SJCRH30 (cell line): ENCODE data around the gene PTCD2. TPM values are rescaled to one million over a fixed set of nuclear protein-coding genes. Genes with fewer than 3 reads are reported as not detected.
"Not testable (repeated sequence)": the region's sequence is repeated elsewhere in the genome, so short reads cannot be mapped to it uniquely, and the experiment has no call there.

Experiments used
- DNase-seq, 2 experiments: peaks; one replicate each; pipeline ENCODE4 v3.0.0-alpha.2; 2015 to 2020
- H3K27ac ChIP-seq: fragments of 250-450 bp; sonication (Bioruptor Pico); 2 replicates; pipeline ENCODE4 v1.5.1; 2020; ENCODE audit warnings: mild to moderate bottlenecking, moderate library complexity
- H3K27me3 ChIP-seq: fragments of 250-450 bp; sonication (Bioruptor Pico); 2 replicates; pipeline ENCODE4 v1.5.1; 2020; ENCODE audit warnings: mild to moderate bottlenecking, moderate library complexity
- H3K36me3 ChIP-seq: fragments of 250-450 bp; sonication (Bioruptor Pico); 2 replicates; pipeline ENCODE4 v1.5.1; 2020; ENCODE audit warnings: mild to moderate bottlenecking, moderate library complexity
- H3K4me1 ChIP-seq: fragments of 250-450 bp; sonication (Bioruptor Pico); 2 replicates; pipeline ENCODE4 v1.5.1; 2020; ENCODE audit warnings: mild to moderate bottlenecking, moderate library complexity
- H3K4me3 ChIP-seq: fragments of 250-450 bp; sonication (Bioruptor Pico); 2 replicates; pipeline ENCODE4 v1.5.1; 2020; ENCODE audit warnings: mild to moderate bottlenecking, moderate library complexity
- H3K9me3 ChIP-seq: fragments of 250-450 bp; sonication (Bioruptor Pico); replicated peaks from 2 replicates; pipeline ENCODE4 v1.5.1; 2020; ENCODE audit warnings: mild to moderate bottlenecking, moderate library complexity
- total RNA-seq: library from RNA; depleted of rRNA; stranded (reverse); fragments of >200 nt; shearing (Covaris generic); gene quantifications from 2 replicates; pipeline ENCODE4 v1.2.3, GENCODE V29; 2014

Gene PTCD2
- total RNA-seq, 1 experiment from 2014 or later = 12.7 TPM

GRCh38 chr5:72290356-72291133, 29.6 kb upstream of the PTCD2 start:
- Histone ChIP-seq H3K27me3 (no peaks in the 10 kb centered on the region), H3K4me3 (no peak overlapping the region), H3K9me3 (no peaks in the 10 kb centered on the region), H3K27ac (no peak overlapping the region), H3K36me3 (peaks cover 24% of the 10 kb centered on the region), H3K4me1 (no peaks in the 10 kb centered on the region)
- DNase-seq = no peak

GRCh38 chr5:72291601-72292000, 28.6 kb upstream of the PTCD2 start:
- DNase-seq = no peak
- no peaks in the 10 kb centered on the region for H3K9me3 ChIP-seq
- H3K4me1 ChIP-seq = no peaks in the 10 kb centered on the region
- H3K27ac ChIP-seq = no peak overlapping the region
- no peak overlapping the region for H3K4me3 ChIP-seq
- H3K27me3 ChIP-seq = no peaks in the 10 kb centered on the region
- peaks cover 28% of the 10 kb centered on the region for H3K36me3 ChIP-seq

DNA sequence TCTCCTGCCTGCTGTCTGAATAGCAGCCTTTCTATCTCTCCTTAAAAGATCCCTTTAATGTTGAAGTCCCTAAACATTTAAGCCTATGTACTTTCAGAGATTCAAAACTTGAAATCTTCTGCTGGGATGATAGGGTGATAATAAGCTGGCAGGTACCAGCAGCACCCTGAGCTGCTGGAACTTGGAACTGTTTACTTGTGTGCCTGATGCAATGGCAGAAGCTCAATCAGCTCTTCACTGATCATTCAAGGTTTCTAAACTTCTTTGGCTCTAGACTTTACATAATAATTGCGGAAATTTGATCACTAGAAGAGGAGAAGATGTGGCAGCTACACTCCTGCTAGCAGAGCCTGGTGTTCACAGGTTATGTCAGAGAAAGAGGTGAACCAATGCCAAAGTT, 27.8 kb upstream of the PTCD2 start:
- DNase-seq = no peak
- no peak overlapping the region for H3K27ac ChIP-seq

GRCh38 chr5:72293495-72294055, 26.6 kb upstream of the PTCD2 start:
- H3K9me3 ChIP-seq = no peaks in the 10 kb centered on the region
- no peak for DNase-seq
- no peak overlapping the region for H3K27ac ChIP-seq
- no peak overlapping the region for H3K4me3 ChIP-seq
- peaks cover 4% of the 10 kb centered on the region; the same call in 1 of the 2 replicates for H3K4me1 ChIP-seq
- H3K27me3 ChIP-seq = no peaks in the 10 kb centered on the region
- peaks cover 29% of the 10 kb centered on the region for H3K36me3 ChIP-seq

More for the DNA sequence above, 27.8 kb upstream of the PTCD2 start:
- Histone ChIP-seq H3K4me1 (no peaks in the 10 kb centered on the region), H3K36me3 (peaks cover 33% of the 10 kb centered on the region), H3K27me3 (no peaks in the 10 kb centered on the region), H3K9me3 (no peaks in the 10 kb centered on the region), H3K4me3 (no peak overlapping the region)

- Histone ChIP-seq H3K27me3 (no peaks in the 10 kb centered on the region), H3K36me3 (peaks cover 29% of the 10 kb centered on the region), H3K4me3 (no peak overlapping the region), H3K9me3 (no peaks in the 10 kb centered on the region), H3K27ac (no peak overlapping the region), H3K4me1 (peaks cover 4% of the 10 kb centered on the region; the same call in 1 of the 2 replicates)
- DNase-seq = no peak
Measured at GRCh38 chr5:72294473-72294872, 25.7 kb upstream of the PTCD2 start.

DNA sequence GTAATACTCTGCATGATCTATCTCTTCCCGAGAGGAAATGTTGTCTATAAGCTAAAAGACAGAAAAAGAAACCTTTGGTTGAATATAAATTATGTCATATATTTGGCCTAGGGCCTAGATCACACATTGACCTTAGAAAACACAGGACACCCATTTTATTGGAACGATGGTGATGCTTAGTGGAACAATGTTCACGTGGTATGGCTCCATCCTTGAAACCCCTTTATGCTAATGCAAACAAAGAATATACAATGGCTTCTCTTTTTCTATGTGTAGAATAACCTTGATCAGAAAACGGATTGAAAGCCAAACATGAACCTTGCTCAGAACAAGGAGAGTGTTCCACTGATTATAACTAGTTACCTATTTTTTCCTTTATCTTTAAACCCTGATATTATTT, 24.6 kb upstream of the PTCD2 start:
- H3K4me3 ChIP-seq = no peak overlapping the region
- no peaks in the 10 kb centered on the region for H3K9me3 ChIP-seq
- peaks cover 29% of the 10 kb centered on the region for H3K36me3 ChIP-seq
- no peak for DNase-seq
- H3K27me3 ChIP-seq = no peaks in the 10 kb centered on the region
- peaks cover 8% of the 10 kb centered on the region for H3K4me1 ChIP-seq
- H3K27ac ChIP-seq = no peak overlapping the region

- DNase-seq = no peak
- no peak overlapping the region for H3K4me3 ChIP-seq
- H3K9me3 ChIP-seq = no peaks in the 10 kb centered on the region
- no peak overlapping the region for H3K27ac ChIP-seq
- peaks cover 34% of the 10 kb centered on the region for H3K36me3 ChIP-seq
- H3K4me1 ChIP-seq = peaks cover 15% of the 10 kb centered on the region
- no peaks in the 10 kb centered on the region for H3K27me3 ChIP-seq
Measured at GRCh38 chr5:72296256-72296655, 23.9 kb upstream of the PTCD2 start.

DNA sequence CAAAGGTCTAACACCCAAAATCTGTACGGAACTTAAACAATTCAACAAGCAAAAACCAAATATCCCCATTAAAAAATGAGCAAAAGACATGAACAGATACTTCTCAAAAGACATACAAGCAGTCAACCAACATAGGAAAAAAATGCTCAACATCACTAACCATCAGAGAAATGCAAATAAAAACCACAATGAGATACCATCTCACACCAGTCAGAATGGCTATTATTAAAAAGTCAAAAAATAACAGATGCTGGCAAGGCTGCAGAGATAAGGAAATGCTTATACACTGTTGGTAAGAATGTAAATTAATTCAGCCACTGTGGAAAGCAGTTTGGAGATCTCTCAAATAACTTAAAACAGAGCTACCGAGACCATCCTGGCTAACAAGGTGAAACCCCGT, 22.0 kb upstream of the PTCD2 start:
- DNase-seq = not testable (repeated sequence)
- peaks cover 33% of the 10 kb centered on the region for H3K36me3 ChIP-seq

DNA sequence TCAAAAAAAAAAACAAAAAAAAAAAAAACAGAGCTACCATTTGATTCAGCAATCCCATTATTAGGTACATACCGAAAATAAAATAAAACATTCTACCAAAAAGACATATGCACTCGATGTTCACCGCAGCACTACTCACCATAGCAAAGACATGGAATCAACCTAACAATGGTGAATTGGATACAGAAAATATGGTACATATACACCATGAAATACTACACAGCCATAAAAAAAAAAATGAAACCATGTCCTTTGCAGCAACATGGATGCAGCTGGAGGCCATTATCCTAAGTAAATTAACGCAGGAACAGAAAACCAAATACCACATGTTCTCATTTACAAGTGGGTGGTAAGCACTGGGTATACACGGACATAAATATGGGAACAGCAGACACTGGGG, 21.5 kb upstream of the PTCD2 start:
- no peak for DNase-seq
- H3K27me3 ChIP-seq = no peaks in the 10 kb centered on the region
- peaks cover 33% of the 10 kb centered on the region for H3K4me1 ChIP-seq
- no peak overlapping the region for H3K27ac ChIP-seq
- H3K9me3 ChIP-seq = no peaks in the 10 kb centered on the region
- H3K36me3 ChIP-seq = peaks cover 32% of the 10 kb centered on the region
- H3K4me3 ChIP-seq = no peak overlapping the region

More for the DNA sequence above, 22.0 kb upstream of the PTCD2 start:
- not testable (repeated sequence) for H3K27me3 ChIP-seq, H3K4me3 ChIP-seq, H3K27ac ChIP-seq, H3K9me3 ChIP-seq
- peaks cover 32% of the 10 kb centered on the region for H3K4me1 ChIP-seq

- H3K36me3 ChIP-seq = peaks cover 23% of the 10 kb centered on the region
- H3K27me3 ChIP-seq = no peaks in the 10 kb centered on the region
- H3K4me1 ChIP-seq = peaks cover 33% of the 10 kb centered on the region
- no peaks in the 10 kb centered on the region for H3K9me3 ChIP-seq
- H3K27ac ChIP-seq = peak overlapping the region; percentile 76
- DNase-seq = no peak
- no peak overlapping the region for H3K4me3 ChIP-seq
Measured at GRCh38 chr5:72300590-72301339, 19.4 kb upstream of the PTCD2 start.

GRCh38 chr5:72301557-72301956, 18.6 kb upstream of the PTCD2 start:
- peaks cover 33% of the 10 kb centered on the region for H3K4me1 ChIP-seq
- H3K4me3 ChIP-seq = no peak overlapping the region
- H3K27ac ChIP-seq = peak overlapping the region; percentile 76
- DNase-seq = peak; percentile 84 to 91
- peaks cover 20% of the 10 kb centered on the region for H3K36me3 ChIP-seq
- no peaks in the 10 kb centered on the region for H3K27me3 ChIP-seq
- H3K9me3 ChIP-seq = no peaks in the 10 kb centered on the region

GRCh38 chr5:72302171-72302570, 18.0 kb upstream of the PTCD2 start:
- H3K9me3 ChIP-seq = no peaks in the 10 kb centered on the region
- H3K27me3 ChIP-seq = no peaks in the 10 kb centered on the region
- peak; percentile 53 to 76 for DNase-seq
- peaks cover 33% of the 10 kb centered on the region for H3K4me1 ChIP-seq
- H3K27ac ChIP-seq = peak overlapping the region; percentile 76
- H3K4me3 ChIP-seq = peak overlapping the region; percentile 10; the same call in 1 of the 2 replicates
- peaks cover 16% of the 10 kb centered on the region for H3K36me3 ChIP-seq

- no peak for DNase-seq
- Histone ChIP-seq H3K27ac (no peak overlapping the region), H3K9me3 (no peaks in the 10 kb centered on the region), H3K36me3 (peaks cover 19% of the 10 kb centered on the region), H3K4me3 (no peak overlapping the region), H3K27me3 (no peaks in the 10 kb centered on the region), H3K4me1 (peaks cover 28% of the 10 kb centered on the region)
Measured at GRCh38 chr5:72305194-72306142, 14.7 kb upstream of the PTCD2 start.

DNA sequence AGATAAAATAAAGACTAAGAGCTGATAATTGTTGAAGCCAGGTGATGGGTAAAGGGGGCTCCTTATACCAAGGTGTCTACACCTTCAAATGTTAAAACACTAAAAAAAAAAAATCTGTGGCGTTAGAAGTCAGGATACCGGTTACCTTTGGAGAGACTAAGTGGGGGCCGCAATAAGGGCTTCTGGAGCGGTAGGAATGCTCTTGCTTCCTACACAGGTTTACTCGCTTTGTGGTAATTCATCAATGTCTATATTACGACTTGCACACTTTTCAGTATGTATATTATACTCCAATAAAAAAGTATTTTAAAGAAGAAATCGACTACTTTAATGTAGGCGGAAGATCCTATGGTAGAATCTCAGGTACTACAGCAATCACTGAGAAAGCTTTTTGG, 12.6 kb upstream of the PTCD2 start:
- Histone ChIP-seq H3K36me3 (peaks cover 16% of the 10 kb centered on the region), H3K4me3 (peak overlapping the region; percentile 70), H3K27me3 (no peaks in the 10 kb centered on the region), H3K9me3 (no peaks in the 10 kb centered on the region), H3K4me1 (peaks cover 9% of the 10 kb centered on the region), H3K27ac (peak overlapping the region; percentile 92)
- DNase-seq = no peak
